KMS-11 (cell line): ENCODE measurements around the gene LNPK.

ENCODE experiments used
- H2AFZ ChIP-seq: fragments of 200-600 bp; sonication (generic); 2 replicates; pipeline ENCODE4 v1.6.1; 2016; ENCODE audit warnings: antibody characterized with exemption, mixed run types, low read depth
- H3K27ac ChIP-seq: fragments of 200-600 bp; sonication (generic); 2 replicates; pipeline ENCODE4 v1.6.1; 2016; ENCODE audit warnings: mild to moderate bottlenecking, mixed run types
- H3K27me3 ChIP-seq: fragments of 200-600 bp; sonication (generic); 2 replicates; pipeline ENCODE4 v1.6.1; 2017; ENCODE audit warnings: mild to moderate bottlenecking, low read depth, mixed run types, moderate library complexity; ENCODE audit not compliant: insufficient read depth
- H3K36me3 ChIP-seq: fragments of 200-600 bp; sonication (generic); 2 replicates; pipeline ENCODE4 v1.6.1; 2017; ENCODE audit warnings: mild to moderate bottlenecking, mixed run types; ENCODE audit not compliant: insufficient read depth
- H3K4me1 ChIP-seq: fragments of 200-600 bp; sonication (generic); 2 replicates; pipeline ENCODE4 v1.6.1; 2016; ENCODE audit warnings: mild to moderate bottlenecking, low read depth, mixed run types; ENCODE audit not compliant: poor library complexity, severe bottlenecking
- H3K4me2 ChIP-seq: fragments of 200-600 bp; sonication (generic); 2 replicates; pipeline ENCODE4 v1.7.0; 2016; ENCODE audit warnings: mild to moderate bottlenecking, mixed run types
- H3K4me3 ChIP-seq: fragments of 200-600 bp; sonication (generic); IDR thresholded peaks from 2 replicates; pipeline ENCODE4 v1.6.1; 2017; ENCODE audit warnings: low read depth, low read length, mixed read lengths; ENCODE audit not compliant: insufficient read depth
- H3K79me2 ChIP-seq: fragments of 200-600 bp; sonication (generic); 2 replicates; pipeline ENCODE4 v1.6.1; 2016; ENCODE audit warnings: low read depth, mixed run types; ENCODE audit not compliant: insufficient read depth
- H3K9ac ChIP-seq: fragments of 200-600 bp; sonication (generic); 2 replicates; pipeline ENCODE4 v1.6.1; 2016; ENCODE audit warnings: mild to moderate bottlenecking, mixed run types
- H4K20me1 ChIP-seq: fragments of 200-600 bp; sonication (generic); 2 replicates; pipeline ENCODE4 v1.6.1; 2016; ENCODE audit warnings: mild to moderate bottlenecking, mixed run types; ENCODE audit not compliant: insufficient read depth
- CTCF ChIP-seq: fragments of 200-600 bp; sonication (generic); conservative IDR thresholded peaks from 2 replicates; pipeline ENCODE4 v1.6.1; 2017; ENCODE audit warnings: low read depth, mild to moderate bottlenecking, antibody characterized with exemption, low read length, moderate library complexity, mixed read lengths

Gene LNPK

GRCh38 chr2:176027806-176028205, 25.7 kb upstream of the LNPK start:
- no peak overlapping the region for H3K9ac ChIP-seq
- H4K20me1 ChIP-seq = no peaks in the 10 kb centered on the region
- H3K36me3 ChIP-seq = no peaks in the 10 kb centered on the region
- TF ChIP-seq CTCF = no peak
- H2AFZ ChIP-seq = no peak overlapping the region
- H3K79me2 ChIP-seq = no peaks in the 10 kb centered on the region
- no peak overlapping the region for H3K4me3 ChIP-seq
- H3K27me3 ChIP-seq = no peaks in the 10 kb centered on the region
- H3K27ac ChIP-seq = no peak overlapping the region
- no peaks in the 10 kb centered on the region for H3K4me1 ChIP-seq
- no peak overlapping the region for H3K4me2 ChIP-seq

GRCh38 chr2:176025932-176026331, 23.9 kb upstream of the LNPK start:
- TF ChIP-seq CTCF = no peak
- H3K79me2 ChIP-seq = no peaks in the 10 kb centered on the region
- H2AFZ ChIP-seq = no peak overlapping the region
- H3K27ac ChIP-seq = no peak overlapping the region
- H3K4me3 ChIP-seq = no peak overlapping the region
- H4K20me1 ChIP-seq = no peaks in the 10 kb centered on the region
- no peaks in the 10 kb centered on the region for H3K36me3 ChIP-seq
- no peak overlapping the region for H3K9ac ChIP-seq
- no peak overlapping the region for H3K4me2 ChIP-seq
- no peaks in the 10 kb centered on the region for H3K4me1 ChIP-seq
- H3K27me3 ChIP-seq = no peaks in the 10 kb centered on the region

GRCh38 chr2:176024083-176024482, 22.0 kb upstream of the LNPK start:
- no peaks in the 10 kb centered on the region for H3K4me1 ChIP-seq
- no peaks in the 10 kb centered on the region for H3K79me2 ChIP-seq
- H3K4me2 ChIP-seq = no peak overlapping the region
- no peak for TF ChIP-seq CTCF
- H3K9ac ChIP-seq = no peak overlapping the region
- no peak overlapping the region for H3K27ac ChIP-seq
- no peak overlapping the region for H3K4me3 ChIP-seq
- H2AFZ ChIP-seq = no peak overlapping the region
- H3K27me3 ChIP-seq = no peaks in the 10 kb centered on the region
- no peaks in the 10 kb centered on the region for H4K20me1 ChIP-seq
- H3K36me3 ChIP-seq = no peaks in the 10 kb centered on the region

- Histone ChIP-seq H4K20me1 (no peaks in the 10 kb centered on the region), H3K4me3 (no peak overlapping the region), H3K27me3 (no peaks in the 10 kb centered on the region), H2AFZ (no peak overlapping the region), H3K4me2 (no peak overlapping the region), H3K4me1 (no peaks in the 10 kb centered on the region), H3K27ac (no peak overlapping the region), H3K36me3 (no peaks in the 10 kb centered on the region), H3K9ac (no peak overlapping the region), H3K79me2 (no peaks in the 10 kb centered on the region)
- no peak for TF ChIP-seq CTCF
These were observed 20.0 kb upstream of the LNPK start for GRCh38 chr2:176022048-176022447.

GRCh38 chr2:176020400-176020799, 18.3 kb upstream of the LNPK start:
- Histone ChIP-seq H3K4me1 (no peaks in the 10 kb centered on the region), H3K36me3 (no peaks in the 10 kb centered on the region), H3K79me2 (no peaks in the 10 kb centered on the region), H3K4me3 (no peak overlapping the region), H3K27me3 (no peaks in the 10 kb centered on the region), H3K9ac (no peak overlapping the region), H3K27ac (no peak overlapping the region), H3K4me2 (no peak overlapping the region), H2AFZ (no peak overlapping the region), H4K20me1 (no peaks in the 10 kb centered on the region)
- TF ChIP-seq CTCF = no peak
